Activated T-cell treated with anti-CD3 and anti-CD28 coated beads, Interleukin-2, amount 50 U/mL, for 72 hours (primary cell): ENCODE measurements around the gene TESK1. TPM values are rescaled to one million over a fixed set of nuclear protein-coding genes. Genes with fewer than 3 reads are reported as not detected.

Experiments
- ATAC-seq, 2 donors: fragments of 150-1000 bp; cut with Tn5 transposase; replicated peaks in 1 of 2; 2 replicates each; pipeline ENCODE4 v1.10.0; 2021; ENCODE audit warnings: moderate library complexity in 2 of 2, mild to moderate bottlenecking in 1 of 2
- DNase-seq, 2 donors: peaks; one replicate each; pipeline ENCODE4 v3.0.0; 2021 to 2022; ENCODE audit warnings: mixed read lengths in 1 of 2
- H3K27ac Mint-ChIP-seq: one replicate; pipeline ENCODE4 v1.8.0; 2022; ENCODE audit warnings: mild to moderate bottlenecking, moderate library complexity, mixed read lengths
- H3K27me3 Mint-ChIP-seq: one replicate; pipeline ENCODE4 v1.8.0; 2022; ENCODE audit warnings: low read depth, mixed read lengths
- H3K36me3 Mint-ChIP-seq, 2 donors: one replicate each; pipeline ENCODE4 v1.8.0; 2022; ENCODE audit warnings: mixed read lengths in 2 of 2, mild to moderate bottlenecking in 1 of 2; ENCODE audit not compliant: insufficient read depth in 2 of 2
- H3K4me1 Mint-ChIP-seq: one replicate; pipeline ENCODE4 v1.8.0; 2022; ENCODE audit warnings: low read depth, mixed read lengths
- H3K4me3 Mint-ChIP-seq, 2 donors: one replicate each; pipeline ENCODE4 v1.8.0; 2022; ENCODE audit warnings: mild to moderate bottlenecking in 2 of 2, mixed read lengths in 2 of 2, moderate library complexity in 2 of 2
- H3K9me3 Mint-ChIP-seq, 2 donors: one replicate each; pipeline ENCODE4 v1.8.0; 2022; ENCODE audit warnings: mixed read lengths in 2 of 2
- total RNA-seq, 2 donors: library from RNA; stranded (reverse); gene quantifications; one replicate each; pipeline ENCODE4 v1.2.3, GENCODE V29; 2022

Gene TESK1, protein sequence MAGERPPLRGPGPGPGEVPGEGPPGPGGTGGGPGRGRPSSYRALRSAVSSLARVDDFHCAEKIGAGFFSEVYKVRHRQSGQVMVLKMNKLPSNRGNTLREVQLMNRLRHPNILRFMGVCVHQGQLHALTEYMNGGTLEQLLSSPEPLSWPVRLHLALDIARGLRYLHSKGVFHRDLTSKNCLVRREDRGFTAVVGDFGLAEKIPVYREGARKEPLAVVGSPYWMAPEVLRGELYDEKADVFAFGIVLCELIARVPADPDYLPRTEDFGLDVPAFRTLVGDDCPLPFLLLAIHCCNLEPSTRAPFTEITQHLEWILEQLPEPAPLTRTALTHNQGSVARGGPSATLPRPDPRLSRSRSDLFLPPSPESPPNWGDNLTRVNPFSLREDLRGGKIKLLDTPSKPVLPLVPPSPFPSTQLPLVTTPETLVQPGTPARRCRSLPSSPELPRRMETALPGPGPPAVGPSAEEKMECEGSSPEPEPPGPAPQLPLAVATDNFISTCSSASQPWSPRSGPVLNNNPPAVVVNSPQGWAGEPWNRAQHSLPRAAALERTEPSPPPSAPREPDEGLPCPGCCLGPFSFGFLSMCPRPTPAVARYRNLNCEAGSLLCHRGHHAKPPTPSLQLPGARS
- total RNA-seq = 10 to 100 TPM; 39.9 to 45.5 TPM

DNA sequence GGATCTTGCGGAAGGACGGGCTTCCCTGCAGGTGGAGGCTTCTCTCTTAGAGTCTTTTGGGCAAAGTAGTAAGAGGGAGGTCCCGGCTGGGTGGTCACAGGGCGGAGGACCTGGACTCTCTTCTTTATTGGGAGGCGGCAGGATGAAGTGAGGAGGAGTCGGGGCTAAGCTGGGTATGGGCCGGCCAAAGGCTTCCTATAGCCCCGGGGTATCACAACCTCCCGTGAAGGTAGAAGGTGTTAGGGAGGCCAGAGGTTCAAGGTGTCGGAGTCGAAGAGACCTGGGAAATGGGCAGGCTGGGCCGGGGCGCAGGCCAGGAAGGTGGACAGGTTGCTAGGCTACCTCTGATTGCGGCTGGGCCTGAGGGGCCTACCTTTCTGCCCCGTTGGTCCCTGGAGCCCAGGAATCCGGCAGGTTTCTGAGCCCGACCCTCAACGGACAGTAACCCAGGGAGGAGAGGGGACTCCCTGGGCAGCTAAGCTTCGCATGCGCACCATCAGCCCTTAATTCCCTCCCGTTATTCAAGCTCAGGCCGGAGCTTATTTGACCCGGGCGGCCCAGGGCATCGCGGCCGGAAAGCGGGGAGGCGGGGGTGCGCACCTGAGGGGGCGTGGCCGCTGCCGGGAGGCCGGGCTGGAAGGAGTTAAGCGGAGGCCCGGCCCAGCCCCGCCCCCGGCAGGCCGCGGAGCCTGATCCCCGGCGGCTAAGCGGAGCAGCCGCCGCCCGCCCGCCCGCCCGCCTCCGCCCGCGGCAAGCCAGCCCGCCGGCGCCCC lies at the start of gene TESK1:
TSS of gene TESK1 (plus strand) at position 685 of the 773 bp plus-strand sequence. CDS start 358 bp downstream, outside the sequence.
- DNase-seq (peak; percentile 93), ATAC-seq (peak; percentile 59 to 60)
- peaks cover 3 to 6% of the 10 kb centered on the region in 2 donors for H3K36me3 Mint-ChIP-seq
- no peaks in the 10 kb centered on the region for H3K9me3 Mint-ChIP-seq
- peaks cover 49% of the 10 kb centered on the region for H3K4me1 Mint-ChIP-seq
- peak within 1 kb of the TSS; percentile 93 to 99 for H3K4me3 Mint-ChIP-seq
- no peaks in the 10 kb centered on the region for H3K27me3 Mint-ChIP-seq
- H3K27ac Mint-ChIP-seq = peak within 1 kb of the TSS; percentile 92

DNA sequence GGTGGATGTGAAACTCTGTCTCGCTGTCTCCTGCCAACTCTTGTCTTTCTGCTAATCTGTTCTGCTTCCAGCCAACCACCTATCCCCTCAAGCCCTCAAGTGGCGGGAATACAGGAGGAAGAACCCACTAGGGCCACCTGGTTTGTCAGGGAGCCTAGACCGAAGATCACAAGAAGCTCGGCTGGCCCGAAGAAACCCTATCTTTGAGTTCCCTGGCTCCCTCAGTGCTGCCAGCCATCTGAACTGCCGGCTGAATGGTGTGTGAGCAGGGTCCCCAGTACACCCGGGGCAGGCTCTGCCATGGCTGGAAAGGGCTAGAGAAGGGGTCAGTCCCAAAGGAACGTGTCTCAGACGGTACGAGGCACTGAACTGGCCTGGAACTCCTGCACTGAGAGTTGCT lies 49.2 kb upstream of the TESK1 start:
- H3K4me1 Mint-ChIP-seq = no peaks in the 10 kb centered on the region
- H3K36me3 Mint-ChIP-seq = no peaks in the 10 kb centered on the region
- no peak overlapping the region for H3K27ac Mint-ChIP-seq
- no peaks in the 10 kb centered on the region for H3K27me3 Mint-ChIP-seq
- H3K4me3 Mint-ChIP-seq = no peak overlapping the region
- ATAC-seq = no peak
- DNase-seq = no peak
- no peaks in the 10 kb centered on the region for H3K9me3 Mint-ChIP-seq

DNA sequence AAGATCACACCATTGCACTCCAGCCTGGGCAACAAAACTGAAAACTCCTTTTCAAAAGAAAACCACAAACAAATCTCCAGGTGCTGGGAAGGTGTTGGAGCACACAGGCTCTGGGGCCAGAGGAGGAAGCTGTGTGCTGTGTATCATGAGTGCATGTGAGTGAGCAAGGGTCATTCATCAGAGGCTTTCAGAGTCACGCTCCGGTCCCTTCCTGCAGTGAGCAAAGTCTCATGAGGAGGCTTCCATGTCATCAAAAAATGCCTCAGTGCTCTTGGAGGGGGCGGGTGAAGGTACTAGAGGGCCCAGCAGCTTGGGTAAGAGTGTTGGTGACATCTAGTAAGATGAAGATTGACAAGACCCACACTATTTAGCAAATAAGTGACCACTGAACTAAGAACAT lies 48.3 kb upstream of the TESK1 start:
- H3K36me3 Mint-ChIP-seq = no peaks in the 10 kb centered on the region
- DNase-seq (no peak), ATAC-seq (no peak)
- H3K9me3 Mint-ChIP-seq = no peaks in the 10 kb centered on the region
- H3K27ac Mint-ChIP-seq = no peak overlapping the region
- H3K4me1 Mint-ChIP-seq = no peaks in the 10 kb centered on the region
- no peaks in the 10 kb centered on the region for H3K27me3 Mint-ChIP-seq
- H3K4me3 Mint-ChIP-seq = no peak overlapping the region

DNA sequence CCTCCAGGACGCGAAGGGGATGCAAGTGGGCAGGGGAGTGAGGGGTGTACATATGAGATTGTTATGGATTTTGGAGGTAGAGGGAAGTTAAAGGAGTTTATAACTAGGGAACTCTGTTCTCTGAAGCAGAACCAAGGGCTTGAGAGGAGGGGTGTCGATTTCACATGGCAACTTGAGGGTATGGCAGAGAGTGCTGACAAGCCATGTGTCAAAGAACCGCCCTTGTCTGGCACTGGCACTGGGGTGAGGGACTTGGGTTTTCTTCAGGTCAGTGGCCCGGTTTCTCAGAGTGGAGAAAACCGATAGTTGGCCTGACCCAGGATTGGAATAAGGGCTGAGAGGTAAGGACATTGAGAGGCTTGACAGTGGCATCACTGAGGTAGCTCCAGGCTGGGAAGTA lies 47.7 kb upstream of the TESK1 start:
- ATAC-seq = no peak
- Mint-ChIP-seq H3K4me1 (no peaks in the 10 kb centered on the region), H3K27ac (no peak overlapping the region), H3K4me3 (no peak overlapping the region), H3K27me3 (no peaks in the 10 kb centered on the region), H3K36me3 (no peaks in the 10 kb centered on the region), H3K9me3 (no peaks in the 10 kb centered on the region)
- DNase-seq = no peak

DNA sequence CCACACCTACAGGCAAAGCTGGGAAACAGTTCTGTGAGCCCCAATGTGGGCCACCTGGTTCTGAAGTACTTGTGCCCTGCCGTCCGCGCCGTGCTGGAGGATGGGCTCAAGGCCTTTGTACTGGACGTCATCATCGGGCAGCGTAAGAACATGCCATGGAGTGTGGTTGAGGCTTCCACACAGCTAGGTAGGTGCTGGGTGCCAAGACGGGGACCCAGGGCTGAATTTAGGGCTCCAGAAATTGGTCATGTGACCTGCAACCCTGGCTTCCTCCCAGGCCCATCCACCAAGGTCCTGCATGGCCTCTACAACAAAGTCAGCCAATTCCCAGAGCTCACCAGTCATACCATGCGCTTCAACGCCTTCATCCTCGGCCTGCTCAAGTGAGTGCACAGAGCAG lies 46.9 kb upstream of the TESK1 start:
- ATAC-seq = no peak
- Mint-ChIP-seq H3K4me3 (no peak overlapping the region), H3K4me1 (no peaks in the 10 kb centered on the region), H3K36me3 (no peaks in the 10 kb centered on the region), H3K27ac (no peak overlapping the region), H3K27me3 (no peaks in the 10 kb centered on the region), H3K9me3 (no peaks in the 10 kb centered on the region)
- DNase-seq = no peak

DNA sequence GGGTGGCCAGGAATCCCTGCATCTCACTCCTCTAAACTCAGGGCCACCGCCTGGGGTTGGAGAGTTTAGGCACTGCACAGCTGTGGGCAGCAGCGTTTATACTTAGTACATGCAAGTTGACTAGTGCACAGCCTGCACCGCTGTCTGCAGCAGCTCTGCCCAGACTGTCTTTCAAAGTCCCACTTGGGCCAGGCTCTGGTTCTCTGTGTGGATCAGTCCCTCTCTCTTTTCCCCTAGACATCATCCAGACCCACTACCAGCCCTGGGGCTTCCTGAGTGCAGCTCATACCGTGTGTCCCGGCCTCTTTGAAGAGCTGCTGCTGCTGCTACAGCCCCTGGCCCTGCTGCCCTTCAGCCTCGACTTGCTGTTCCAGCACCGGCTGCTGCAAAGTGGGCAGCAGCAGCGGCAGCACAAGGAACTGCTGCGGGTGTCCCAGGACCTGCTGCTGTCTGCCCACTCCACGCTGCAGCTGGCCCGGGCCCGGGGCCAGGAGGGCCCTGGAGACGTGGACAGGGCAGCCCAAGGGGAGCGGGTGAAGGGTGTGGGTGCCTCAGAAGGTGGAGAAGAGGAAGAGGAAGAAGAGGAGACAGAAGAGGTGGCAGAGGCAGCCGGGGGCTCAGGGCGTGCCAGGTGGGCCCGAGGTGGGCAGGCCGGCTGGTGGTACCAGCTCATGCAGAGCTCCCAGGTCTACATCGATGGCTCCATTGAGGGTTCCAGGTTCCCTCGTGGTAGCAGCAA lies 45.1 kb upstream of the TESK1 start:
- Mint-ChIP-seq H3K4me3 (no peak overlapping the region), H3K9me3 (no peaks in the 10 kb centered on the region), H3K27me3 (no peaks in the 10 kb centered on the region), H3K4me1 (peaks cover 8% of the 10 kb centered on the region), H3K27ac (no peak overlapping the region), H3K36me3 (no peaks in the 10 kb centered on the region)
- ATAC-seq (no peak), DNase-seq (no peak)

DNA sequence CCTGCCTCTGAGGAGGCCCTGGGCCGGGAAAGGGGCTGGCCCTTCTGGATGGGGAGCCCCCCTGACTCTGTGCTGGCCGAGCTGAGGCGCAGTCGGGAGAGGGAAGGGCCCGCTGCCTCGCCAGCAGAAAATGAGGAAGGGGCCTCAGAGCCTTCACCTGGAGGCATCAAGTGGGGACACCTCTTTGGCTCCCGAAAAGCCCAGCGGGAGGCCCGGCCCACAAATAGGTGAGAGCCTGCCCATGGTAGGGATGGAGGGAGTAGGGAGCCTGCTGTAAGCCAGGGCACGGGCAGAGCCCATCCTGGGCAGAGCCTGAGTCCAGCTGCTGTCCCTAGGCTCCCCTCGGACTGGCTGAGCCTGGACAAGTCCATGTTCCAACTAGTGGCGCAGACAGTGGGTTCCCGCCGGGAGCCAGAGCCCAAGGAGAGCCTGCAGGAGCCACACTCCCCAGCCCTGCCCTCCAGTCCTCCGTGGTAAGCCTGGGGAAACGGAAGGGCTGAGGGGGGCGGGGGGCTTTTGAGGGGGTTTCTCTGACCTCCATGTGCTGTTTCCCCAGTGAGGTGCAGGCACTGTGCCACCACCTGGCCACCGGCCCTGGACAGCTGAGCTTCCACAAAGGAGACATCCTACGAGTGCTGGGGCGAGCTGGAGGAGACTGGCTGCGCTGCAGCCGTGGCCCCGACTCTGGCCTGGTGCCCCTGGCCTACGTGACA lies 44.3 kb upstream of the TESK1 start:
- H3K27me3 Mint-ChIP-seq = no peaks in the 10 kb centered on the region

DNA sequence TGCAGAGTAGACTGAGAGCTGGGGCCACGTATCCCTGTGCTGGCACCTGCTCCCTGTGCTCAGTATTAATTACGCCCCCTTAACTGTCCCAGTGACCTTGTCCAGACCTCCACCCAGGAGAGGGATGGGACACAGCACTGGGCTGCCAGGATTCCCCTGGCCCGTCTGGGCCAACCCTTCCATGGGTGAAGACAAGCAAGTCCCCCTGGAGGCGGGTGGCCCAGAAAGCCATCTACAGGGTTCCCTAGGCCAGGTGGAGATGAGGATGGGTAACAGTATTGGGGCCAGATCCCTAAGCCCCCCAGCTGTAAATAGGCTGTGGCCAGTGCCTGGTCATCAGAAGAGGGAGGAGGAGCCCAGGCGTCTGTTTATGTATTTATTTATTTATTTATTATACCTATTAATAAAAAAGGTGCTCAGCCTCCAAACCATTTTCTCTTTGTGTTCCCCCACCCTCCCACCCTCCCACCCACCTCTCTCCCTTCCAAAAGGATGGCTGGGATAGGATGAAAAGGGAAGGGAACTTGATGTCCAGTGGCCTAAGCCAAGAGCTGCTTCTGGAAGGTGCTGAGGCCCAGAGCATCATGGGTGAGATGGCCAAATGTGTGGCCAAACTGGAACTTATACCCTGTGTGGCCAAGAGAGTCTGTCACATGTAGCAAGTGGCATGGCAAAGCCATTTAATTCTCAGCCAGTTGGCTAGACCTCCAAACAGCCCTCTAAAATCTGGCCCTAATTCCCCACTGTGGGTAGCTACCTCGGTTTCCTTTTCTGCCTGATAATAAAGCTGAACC lies 43.4 kb upstream of the TESK1 start:
- H3K27ac Mint-ChIP-seq = no peak overlapping the region
- H3K4me1 Mint-ChIP-seq = peaks cover 12% of the 10 kb centered on the region
- H3K27me3 Mint-ChIP-seq = no peaks in the 10 kb centered on the region
- H3K4me3 Mint-ChIP-seq = no peak overlapping the region
- ATAC-seq (no peak), DNase-seq (no peak)
- H3K36me3 Mint-ChIP-seq = peaks cover 2 to 5% of the 10 kb centered on the region in 2 donors
- no peaks in the 10 kb centered on the region for H3K9me3 Mint-ChIP-seq

More for the DNA sequence above, 44.3 kb upstream of the TESK1 start:
- no peak overlapping the region for H3K4me3 Mint-ChIP-seq
- H3K4me1 Mint-ChIP-seq = peaks cover 8% of the 10 kb centered on the region
- H3K36me3 Mint-ChIP-seq = no peaks in the 10 kb centered on the region
- H3K27ac Mint-ChIP-seq = no peak overlapping the region
- ATAC-seq (no peak), DNase-seq (no peak)
- no peaks in the 10 kb centered on the region for H3K9me3 Mint-ChIP-seq

DNA sequence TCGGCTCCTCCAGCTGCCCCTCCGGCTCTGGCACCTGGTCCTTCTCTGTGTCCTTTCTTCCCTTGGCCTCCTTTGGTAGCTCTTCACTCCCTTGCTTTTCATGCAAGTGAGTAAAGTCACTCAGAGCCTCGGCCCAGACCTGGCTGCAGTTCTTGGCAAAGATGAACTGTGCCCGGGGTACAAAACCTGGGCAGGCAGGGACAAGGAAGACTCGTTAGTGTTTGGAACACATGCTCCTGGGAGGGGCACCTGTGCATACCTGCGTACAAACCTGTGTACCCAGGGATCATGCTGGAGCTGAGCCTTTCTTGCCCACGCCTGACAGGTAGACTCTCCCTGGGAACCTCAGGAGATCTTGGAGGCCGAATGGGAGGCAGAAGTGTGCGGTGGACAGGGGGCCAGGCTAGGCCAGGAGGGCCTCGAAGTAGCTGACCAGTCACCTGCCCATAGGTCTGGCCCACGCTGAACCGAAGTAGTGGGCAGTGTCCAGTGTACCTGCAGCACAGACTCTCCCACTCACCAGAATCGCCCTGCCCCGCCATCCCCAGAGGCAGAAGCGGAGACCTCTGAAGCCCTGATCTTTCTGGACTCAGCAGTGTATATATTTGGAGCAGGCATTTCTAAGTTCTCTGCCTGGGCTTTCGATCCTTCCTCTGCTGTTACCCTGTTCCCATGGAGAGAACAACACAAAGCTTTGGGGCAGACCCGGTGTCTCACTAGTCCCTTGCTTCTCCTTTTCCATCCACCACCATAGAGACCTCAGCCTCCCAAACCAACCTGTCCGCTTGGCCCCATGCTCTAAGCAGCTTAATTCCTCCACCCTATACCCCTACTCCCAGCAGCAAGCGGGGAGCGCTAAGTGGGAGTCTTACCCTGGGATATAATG lies 41.9 kb upstream of the TESK1 start:
- peaks cover 0 to 1% of the 10 kb centered on the region in 2 donors for H3K9me3 Mint-ChIP-seq
- H3K27ac Mint-ChIP-seq = no peak overlapping the region
- H3K27me3 Mint-ChIP-seq = no peaks in the 10 kb centered on the region
- peaks cover 3 to 7% of the 10 kb centered on the region in 2 donors for H3K36me3 Mint-ChIP-seq
- no peak for DNase-seq
- H3K4me3 Mint-ChIP-seq = no peak overlapping the region
- peaks cover 18% of the 10 kb centered on the region for H3K4me1 Mint-ChIP-seq
- no peak for ATAC-seq

DNA sequence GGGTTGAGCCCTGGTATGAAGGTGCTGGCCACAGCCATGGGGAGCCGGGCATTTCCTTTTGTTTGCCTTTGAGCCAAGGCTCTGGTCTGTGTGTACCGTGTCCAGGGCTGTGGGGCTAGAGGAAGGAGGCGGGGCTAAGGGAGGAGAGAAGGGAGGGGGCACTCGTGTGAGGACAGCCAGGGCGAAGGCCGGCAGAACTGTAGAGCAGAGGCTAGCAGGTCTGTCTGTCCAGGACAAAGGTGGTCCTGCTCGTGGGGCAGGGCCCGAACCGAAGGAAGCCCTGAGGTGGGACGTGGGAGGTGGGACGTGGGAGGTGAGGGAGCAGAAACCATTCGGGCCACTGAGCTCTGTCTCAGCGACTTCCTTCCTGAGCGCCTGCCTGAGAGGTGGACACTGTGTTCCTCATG lies 41.3 kb upstream of the TESK1 start:
- ATAC-seq = no peak
- peaks cover 3 to 7% of the 10 kb centered on the region in 2 donors for H3K36me3 Mint-ChIP-seq
- no peak overlapping the region for H3K4me3 Mint-ChIP-seq
- peaks cover 18% of the 10 kb centered on the region for H3K4me1 Mint-ChIP-seq
- H3K9me3 Mint-ChIP-seq = peaks cover 0 to 1% of the 10 kb centered on the region in 2 donors
- no peak overlapping the region for H3K27ac Mint-ChIP-seq
- no peaks in the 10 kb centered on the region for H3K27me3 Mint-ChIP-seq
- no peak for DNase-seq

DNA sequence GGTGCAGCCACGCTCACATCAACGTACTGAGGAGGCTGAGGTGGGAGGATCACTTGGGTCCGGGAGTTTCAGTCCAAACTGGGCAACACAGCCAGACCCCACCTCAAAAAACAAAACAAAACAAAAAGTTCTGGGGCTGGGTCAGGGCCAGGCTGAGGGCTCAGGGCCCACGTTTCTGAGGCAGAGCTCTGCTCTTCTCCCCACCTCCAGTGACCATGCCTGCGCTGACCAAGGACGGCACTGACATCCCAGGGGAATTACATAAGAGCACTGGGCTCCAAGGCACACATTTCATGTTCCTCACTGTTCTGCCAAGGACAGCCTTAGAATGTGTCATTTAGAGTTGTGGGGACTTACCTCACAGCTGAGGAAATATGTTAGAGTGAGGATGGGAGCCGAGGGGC lies 40.4 kb upstream of the TESK1 start:
- Mint-ChIP-seq H3K4me1 (peaks cover 26% of the 10 kb centered on the region), H3K9me3 (peaks cover 0 to 1% of the 10 kb centered on the region in 2 donors), H3K27me3 (no peaks in the 10 kb centered on the region), H3K27ac (no peak overlapping the region), H3K4me3 (no peak overlapping the region), H3K36me3 (peaks cover 7 to 9% of the 10 kb centered on the region in 2 donors)
- DNase-seq = no peak
- ATAC-seq = no peak
